B cell (primary cell): ENCODE results near the gene CCK.

ENCODE experiments used
- EZH2 ChIP-seq: IDR thresholded peaks from 2 replicates; pipeline ENCODE4 v1.6.1; 2012; ENCODE audit warnings: borderline replicate concordance, low read depth, mild to moderate bottlenecking, moderate library complexity, low read length; ENCODE audit not compliant: insufficient read depth, poor library complexity, severe bottlenecking
- TF ChIP-seq, protein P1 (sequence below): fragments of 200-600 bp; IDR thresholded peaks from one replicate; pipeline ENCODE4 v1.8.0; 2022; ENCODE audit warnings: antibody characterized with exemption, mild to moderate bottlenecking

DNA sequence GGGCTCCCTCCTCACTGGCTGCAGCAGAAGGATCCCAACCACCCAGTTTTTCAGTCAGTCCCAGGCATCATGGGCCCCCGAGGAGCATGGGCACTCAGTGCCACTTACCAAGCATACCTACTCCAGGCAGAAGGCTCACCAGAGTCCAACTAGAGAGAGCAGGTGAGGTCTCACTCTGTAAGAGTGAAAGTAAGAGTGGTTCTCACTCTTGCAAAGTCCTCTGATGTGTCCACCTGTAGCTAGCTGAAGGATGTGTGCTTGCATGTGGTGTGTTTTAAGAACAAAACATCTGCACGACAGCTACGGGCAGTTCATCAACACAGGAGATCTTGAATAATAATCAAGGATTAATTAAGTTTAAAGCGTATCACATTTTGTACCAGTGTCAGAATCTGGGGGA is 49.7 kb downstream of the CCK start:
- TF ChIP-seq, protein P1, sequence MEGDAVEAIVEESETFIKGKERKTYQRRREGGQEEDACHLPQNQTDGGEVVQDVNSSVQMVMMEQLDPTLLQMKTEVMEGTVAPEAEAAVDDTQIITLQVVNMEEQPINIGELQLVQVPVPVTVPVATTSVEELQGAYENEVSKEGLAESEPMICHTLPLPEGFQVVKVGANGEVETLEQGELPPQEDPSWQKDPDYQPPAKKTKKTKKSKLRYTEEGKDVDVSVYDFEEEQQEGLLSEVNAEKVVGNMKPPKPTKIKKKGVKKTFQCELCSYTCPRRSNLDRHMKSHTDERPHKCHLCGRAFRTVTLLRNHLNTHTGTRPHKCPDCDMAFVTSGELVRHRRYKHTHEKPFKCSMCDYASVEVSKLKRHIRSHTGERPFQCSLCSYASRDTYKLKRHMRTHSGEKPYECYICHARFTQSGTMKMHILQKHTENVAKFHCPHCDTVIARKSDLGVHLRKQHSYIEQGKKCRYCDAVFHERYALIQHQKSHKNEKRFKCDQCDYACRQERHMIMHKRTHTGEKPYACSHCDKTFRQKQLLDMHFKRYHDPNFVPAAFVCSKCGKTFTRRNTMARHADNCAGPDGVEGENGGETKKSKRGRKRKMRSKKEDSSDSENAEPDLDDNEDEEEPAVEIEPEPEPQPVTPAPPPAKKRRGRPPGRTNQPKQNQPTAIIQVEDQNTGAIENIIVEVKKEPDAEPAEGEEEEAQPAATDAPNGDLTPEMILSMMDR: no peak
- no peak for TF ChIP-seq EZH2
